HG03097 (cell line): Measurements from ENCODE around the gene PTPN1.
A peak's percentile ranks its signal among the peaks of the same experiment; 100 is the strongest.
"Not testable (repeated sequence)": the region's sequence is repeated elsewhere in the genome, so short reads cannot be mapped to it uniquely, and the experiment has no call there.

Experiments used
- ATAC-seq: cut with Tn5 transposase; IDR thresholded peaks from one replicate; pipeline ENCODE4 v1.9.1; 2021; ENCODE audit not compliant: unreplicated experiment, low FRiP score

The PTPN1 gene

GRCh38 chr20:50509923-50510705, at the start of gene PTPN1:
PTPN1 (plus strand) TSS chr20:50510383; CDS start chr20:50510528, 145 bp downstream.
- ATAC-seq = peak; percentile 87

DNA sequence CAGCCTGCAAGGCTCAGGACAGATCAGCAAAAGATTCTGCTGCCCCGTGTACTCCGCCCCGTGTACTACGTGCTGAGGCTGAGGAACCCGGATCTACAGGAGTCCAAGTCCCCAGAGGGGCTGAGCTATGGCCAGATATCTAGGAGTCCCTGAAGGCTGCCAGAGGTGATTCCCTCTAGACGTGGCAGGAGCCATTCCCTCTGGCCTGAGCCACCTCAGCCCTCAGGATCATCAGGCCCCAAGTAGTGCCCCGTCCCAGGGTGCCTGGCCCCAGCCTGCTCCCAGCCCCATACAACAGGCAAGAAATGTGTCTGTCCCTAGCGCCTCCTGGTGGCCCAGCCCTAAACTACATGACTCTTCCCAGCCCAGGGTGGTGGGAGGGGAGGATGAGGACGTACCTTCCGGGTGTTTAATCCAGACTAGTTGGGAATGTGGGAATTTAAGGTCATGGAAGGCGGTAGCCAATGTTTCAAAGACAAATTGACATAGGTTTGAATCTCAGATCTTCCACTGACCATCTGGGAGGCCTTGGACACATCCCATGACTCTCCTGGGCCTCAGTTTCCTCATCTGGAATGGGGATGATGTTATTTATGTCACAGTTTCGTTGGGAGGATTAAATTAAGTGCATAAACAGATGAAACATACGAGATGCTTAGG, 49.4 kb upstream of the PTPN1 start:
- ATAC-seq = no peak

- no peak for ATAC-seq
Measured at GRCh38 chr20:50462093-50462690, 48.0 kb upstream of the PTPN1 start.

DNA sequence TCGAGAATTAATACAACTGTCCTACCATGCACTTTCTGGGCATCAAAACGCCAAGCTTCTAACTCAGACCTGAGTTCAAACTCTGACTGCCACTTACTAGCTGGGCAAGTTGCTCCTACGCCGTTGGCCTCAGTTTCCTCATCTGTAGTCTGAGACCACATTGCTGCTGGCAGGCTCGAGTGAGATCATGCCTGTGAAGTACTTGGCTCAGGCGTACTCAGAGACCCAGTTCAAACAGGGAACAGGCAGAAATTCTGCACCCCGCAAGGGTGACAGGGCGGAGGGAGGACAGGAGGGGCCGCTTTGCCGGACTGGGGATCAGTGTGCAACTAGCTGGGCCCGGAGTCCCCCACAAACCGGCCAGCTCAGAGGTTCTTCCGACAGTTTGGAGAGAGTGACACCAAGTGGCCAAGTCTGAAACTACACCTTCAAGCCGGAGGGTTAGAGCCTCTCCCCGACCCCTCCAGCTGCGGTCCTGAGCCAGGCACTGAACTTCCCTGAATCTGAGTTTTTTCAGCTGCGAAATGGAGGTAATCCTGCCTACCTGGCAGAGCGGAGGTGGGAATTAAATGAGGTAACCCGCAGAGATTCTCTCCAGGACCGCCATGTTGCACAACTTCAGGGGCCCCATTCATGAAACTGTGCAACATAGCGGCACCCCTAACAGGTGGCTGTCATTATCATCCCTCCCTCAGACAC, 46.0 kb upstream of the PTPN1 start:
- no peak for ATAC-seq

DNA sequence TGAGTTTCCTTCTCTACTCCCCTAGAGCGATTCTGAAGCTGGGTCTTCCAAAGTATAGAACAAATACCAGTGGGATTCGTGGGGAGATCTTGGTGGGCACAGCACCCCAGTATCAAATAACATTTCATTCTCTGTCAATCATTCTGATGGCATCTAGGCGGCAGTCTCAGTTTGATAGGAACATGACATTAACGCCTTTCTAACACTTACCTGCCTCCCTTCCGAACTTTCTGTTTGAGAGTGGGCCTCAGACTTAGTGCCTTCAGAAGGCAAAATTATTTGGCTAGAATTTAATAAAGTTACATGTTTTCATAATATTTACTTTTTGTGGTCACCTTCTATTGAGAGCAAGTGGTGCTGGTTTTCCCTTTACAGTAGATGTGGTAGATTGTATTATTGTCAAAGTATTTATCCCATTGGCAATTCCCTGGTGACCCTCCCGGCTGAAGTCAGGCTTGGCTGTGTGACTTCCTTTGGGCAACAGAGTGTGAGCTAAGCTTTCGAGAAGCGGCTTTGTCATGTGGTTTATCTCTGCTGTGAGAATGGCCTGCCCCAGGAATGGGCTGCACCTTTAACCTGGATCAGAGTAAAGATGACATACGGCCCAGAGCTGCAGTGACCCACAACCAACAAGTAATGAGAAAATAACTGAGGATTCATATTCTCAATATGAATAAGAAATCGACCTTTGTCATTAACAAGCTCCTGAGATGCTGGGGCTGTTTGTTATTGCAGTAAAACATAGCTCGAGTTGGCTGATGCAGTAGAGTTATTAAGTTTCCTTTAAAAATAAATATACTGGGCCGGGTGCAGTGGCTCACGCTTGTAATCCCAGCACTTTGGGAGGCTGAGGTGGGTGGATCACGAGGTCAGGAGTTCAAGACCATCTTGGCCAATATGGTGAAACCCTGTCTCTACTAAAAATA, 45.2 kb upstream of the PTPN1 start:
- ATAC-seq = no peak

- ATAC-seq = no peak
Measured at GRCh38 chr20:50467174-50467573, 43.0 kb upstream of the PTPN1 start.

DNA sequence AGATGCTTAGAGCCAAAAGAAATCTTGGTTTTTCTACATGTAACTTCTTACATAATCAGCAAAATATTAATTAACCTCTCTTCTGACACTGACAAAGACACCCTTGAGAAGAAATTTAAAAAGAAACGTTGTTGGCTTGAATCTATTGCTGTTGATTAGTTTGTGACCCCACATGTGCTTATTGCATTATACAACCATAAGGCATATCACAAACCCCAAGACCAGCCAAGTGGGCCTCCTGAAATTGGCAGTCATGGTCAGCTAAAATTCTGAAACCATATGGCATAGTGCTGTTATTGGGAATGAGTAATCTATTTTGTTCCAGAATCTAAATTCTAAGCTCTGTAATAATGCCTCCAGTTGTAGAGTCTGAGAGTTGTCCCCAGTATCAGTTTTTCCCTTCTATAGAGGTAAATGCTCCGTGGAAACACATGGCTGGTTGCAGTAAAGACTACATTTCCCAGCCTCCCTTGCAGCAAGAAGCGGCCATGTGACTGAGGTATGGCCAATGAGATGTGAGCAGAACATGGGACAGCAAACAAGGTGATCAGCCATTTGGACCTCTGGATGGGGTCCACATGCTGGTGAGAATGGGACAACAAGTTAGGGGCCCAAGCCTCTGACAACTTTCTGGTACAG, 42.3 kb upstream of the PTPN1 start:
- ATAC-seq = no peak

DNA sequence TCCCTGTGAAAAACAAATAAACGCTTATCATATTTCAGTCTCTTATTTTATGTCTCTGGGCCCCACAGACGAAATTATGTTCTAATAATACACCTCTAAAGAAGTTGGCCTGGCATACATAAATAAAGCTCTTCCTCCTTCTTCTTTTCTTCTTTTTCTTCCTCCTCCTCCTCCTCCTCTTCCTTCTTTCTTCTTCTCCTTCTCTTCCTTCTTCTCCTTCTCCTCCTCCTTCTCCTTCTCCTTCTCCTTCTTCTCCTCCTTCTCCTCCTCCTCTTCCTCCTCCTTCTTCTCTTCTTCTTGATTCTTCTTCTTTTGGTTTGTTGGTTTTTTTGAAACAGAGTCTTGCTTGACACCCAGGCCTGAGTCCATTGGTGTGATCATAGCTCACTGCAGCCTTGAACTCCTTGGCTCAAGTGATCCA, 41.8 kb upstream of the PTPN1 start:
- ATAC-seq = no peak

DNA sequence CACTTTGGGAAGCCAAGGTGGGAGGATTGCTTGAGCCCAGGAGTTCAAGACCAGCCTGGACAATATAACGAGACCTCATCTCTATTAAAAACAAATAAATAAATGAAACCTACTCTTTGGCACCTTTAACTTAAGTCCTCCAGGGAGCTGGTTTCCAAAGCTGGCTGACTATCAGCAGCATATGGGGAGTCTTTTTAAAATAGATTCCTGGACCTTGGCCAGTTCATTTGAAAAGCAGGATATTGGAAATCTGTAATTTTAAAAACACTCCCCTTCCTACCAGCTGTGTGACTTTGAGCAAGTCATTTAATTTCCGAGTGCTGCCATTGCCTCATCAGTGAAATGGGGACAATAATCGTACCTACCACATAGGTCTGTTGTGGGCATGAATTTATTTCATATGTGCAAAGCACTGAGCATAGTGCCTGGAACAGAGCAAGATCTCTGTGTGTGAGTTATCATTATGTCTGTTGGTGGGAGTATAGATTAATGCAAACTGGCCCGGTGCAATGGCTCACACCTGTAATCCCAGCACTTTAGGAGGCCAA, 40.9 kb upstream of the PTPN1 start:
- ATAC-seq = no peak

- ATAC-seq = no peak
Measured at GRCh38 chr20:50469796-50470195, 40.4 kb upstream of the PTPN1 start.

GRCh38 chr20:50470264-50470858, 39.8 kb upstream of the PTPN1 start:
- ATAC-seq = no peak

DNA sequence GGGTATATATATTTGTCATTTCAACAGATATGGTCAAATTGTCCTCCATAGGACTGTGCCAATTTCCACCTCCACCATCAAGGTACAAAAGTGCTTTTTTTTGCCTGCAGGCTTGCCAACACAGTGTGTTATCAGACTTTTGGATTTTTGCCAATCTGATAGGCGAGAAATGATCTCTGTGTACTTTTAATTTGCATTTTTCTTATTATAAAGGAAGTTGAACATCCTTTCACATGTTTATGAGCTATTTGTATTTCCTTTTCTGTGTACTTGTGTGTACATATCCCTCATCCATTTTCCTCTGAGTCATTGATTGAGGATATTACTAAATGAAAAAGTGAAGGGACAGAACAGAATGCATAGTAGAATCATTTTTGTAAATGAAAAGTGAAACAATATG, 39.0 kb upstream of the PTPN1 start:
- ATAC-seq = no peak

DNA sequence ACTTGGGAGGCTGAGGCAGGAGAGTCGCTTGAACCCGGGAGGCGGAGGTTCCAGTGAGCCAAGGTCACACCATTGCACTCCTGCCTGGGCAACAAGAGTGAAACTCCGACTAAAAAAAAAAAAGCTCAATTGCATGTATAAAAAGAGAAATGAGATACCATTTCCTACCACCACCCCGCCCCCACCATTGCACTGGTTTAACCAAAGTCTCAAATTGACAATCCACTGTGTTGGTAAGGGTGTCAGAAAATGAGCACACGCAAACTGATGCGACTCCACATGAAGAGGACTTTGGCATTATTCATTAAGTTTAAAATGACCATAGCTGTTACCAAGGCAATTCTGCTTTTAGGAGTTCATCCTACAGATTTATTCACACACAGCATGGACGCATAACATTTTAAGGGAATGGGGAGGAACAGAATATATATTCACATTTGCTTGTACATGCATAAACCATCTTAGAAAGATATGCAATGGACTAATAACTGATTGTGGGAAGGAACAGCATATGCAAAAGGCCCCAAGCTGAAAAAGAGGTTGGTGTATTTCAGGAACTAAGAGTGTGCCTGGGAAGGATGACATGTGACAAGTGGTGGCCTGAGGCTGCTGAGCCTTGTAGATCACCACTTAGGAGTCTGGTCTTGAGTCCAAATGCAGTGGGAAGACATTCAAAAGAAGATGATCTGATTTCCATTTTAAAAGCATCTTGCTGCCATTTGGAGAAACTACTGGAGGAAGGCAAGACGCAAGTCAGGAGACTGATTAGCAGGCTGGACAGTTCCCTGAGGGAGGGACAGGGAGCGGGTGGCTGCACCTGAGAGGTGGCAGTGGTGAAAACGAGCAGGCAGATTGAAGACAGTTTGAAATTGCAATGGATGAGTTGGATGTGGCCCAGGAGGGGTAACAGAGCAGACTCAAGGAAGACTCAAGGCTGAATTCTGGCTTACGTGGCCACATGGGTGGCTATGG, 37.2 kb upstream of the PTPN1 start:
- no peak for ATAC-seq

- not testable (repeated sequence) for ATAC-seq
Measured at GRCh38 chr20:50474356-50474755, 35.8 kb upstream of the PTPN1 start.

- no peak for ATAC-seq
Measured at GRCh38 chr20:50475681-50476292, 34.4 kb upstream of the PTPN1 start.

- ATAC-seq = no peak
Measured at GRCh38 chr20:50477239-50477872, 32.8 kb upstream of the PTPN1 start.
